WI38 (cell line): ENCODE results near the gene SLCO2A1.

Experiments used
- H3K4me3 ChIP-seq: 2 replicates; pipeline ENCODE4 v1.5.1; 2011; ENCODE audit warnings: low read depth, mild to moderate bottlenecking, control low read depth, low read length
- TF ChIP-seq, protein P1 (sequence below): IDR thresholded peaks from 2 replicates; pipeline ENCODE4 v1.5.1; 2012; ENCODE audit warnings: low read depth, mild to moderate bottlenecking, control low read depth, low read length

Gene SLCO2A1

DNA sequence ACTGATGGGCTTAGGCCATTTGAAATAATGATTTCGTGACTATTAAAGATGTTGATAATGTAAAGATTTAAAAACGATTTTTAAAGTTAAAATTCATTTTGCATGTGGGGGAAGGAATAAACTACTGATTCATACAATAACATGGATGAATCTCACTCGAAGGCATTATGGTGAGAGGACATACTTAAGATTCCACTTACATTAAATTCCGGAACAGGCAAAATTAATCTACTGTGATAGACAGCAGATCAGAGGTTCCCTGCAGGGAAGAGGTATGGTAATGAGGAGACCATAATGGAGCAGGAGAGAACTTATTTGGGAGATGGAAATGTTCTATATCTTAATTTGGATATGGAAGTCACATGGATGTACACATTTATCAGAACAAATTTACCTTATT, 105.7 kb downstream of the SLCO2A1 start:
- TF ChIP-seq, protein P1, sequence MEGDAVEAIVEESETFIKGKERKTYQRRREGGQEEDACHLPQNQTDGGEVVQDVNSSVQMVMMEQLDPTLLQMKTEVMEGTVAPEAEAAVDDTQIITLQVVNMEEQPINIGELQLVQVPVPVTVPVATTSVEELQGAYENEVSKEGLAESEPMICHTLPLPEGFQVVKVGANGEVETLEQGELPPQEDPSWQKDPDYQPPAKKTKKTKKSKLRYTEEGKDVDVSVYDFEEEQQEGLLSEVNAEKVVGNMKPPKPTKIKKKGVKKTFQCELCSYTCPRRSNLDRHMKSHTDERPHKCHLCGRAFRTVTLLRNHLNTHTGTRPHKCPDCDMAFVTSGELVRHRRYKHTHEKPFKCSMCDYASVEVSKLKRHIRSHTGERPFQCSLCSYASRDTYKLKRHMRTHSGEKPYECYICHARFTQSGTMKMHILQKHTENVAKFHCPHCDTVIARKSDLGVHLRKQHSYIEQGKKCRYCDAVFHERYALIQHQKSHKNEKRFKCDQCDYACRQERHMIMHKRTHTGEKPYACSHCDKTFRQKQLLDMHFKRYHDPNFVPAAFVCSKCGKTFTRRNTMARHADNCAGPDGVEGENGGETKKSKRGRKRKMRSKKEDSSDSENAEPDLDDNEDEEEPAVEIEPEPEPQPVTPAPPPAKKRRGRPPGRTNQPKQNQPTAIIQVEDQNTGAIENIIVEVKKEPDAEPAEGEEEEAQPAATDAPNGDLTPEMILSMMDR = no peak
- H3K4me3 ChIP-seq = no peak overlapping the region

DNA sequence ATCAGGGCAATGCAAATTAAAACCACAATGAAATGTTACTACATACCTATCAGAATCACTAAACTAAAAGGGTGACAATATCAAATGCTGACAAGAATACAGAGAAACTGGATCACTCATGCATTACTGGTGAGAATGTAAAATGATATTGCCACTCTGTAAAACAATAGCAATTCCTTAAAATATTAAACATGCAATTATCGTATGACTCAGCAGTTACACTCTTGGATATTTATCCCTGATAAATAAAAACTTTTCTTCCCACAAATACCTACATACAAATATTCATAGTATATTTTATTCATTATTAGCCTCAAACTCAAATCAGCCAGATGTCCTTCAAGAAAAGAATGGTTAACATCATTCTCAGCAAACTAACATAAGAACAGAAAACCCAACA, 108.1 kb downstream of the SLCO2A1 start:
- no peak overlapping the region for H3K4me3 ChIP-seq
- TF ChIP-seq, protein P1 = no peak

DNA sequence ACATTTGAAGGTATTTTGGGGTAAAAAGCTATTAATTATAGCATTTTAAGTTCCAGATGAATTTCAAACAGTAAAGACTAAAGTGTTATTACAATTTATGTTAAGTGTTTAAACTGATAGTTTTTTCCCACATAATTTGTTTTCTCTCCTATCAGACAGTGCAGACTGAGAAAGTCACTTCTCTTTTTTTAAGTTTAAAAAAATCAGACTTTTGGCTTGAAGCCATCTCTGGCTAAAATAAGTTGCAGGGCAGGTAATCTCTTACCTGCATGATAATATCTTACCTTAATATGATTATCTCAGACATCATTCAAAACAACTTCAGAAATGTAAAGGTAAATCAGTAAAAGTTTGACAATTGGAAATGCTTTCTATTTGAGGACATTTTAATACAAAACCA, 112.6 kb downstream of the SLCO2A1 start:
- TF ChIP-seq, protein P1 = no peak
- H3K4me3 ChIP-seq = no peak overlapping the region

- TF ChIP-seq, protein P1 = no peak
- no peak overlapping the region for H3K4me3 ChIP-seq
Observed at GRCh38 chr3:133915685-133916658, 113.8 kb downstream of the SLCO2A1 start.

DNA sequence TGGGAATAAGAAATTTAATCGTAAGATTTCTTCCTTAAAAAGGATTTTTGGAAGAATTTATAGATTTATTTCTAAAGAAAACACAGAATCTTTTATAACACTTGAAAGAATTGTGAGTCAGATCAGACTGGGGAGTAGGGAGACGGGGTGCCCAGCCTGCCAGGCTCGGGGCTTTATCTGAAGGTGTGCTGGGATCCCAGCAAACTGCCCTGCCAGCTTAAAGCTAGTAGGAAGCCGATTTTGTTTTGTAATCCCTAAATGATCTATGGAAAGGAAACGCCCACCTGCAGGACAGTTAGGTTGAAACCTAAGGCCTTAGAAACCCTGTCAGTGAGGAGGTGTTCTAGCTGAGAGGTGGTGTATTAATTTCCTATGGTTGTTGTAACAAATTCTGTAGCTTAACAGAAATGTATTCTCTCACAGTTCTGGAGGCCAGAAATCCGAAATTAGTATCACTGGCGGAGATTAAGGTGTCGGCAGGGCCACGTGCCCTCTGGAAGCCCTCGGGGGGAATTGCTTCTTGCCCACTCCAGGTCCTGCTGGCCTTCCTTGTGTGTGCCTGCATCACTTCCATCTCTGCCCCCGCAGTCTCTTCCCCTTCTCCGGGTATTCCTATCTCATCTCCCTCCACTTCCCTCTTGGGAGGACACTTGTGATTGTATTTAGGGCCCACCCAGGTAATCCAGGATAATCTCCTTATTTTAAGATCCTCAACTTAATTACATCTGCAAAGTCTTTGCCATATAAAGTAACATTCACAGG, 114.7 kb downstream of the SLCO2A1 start:
- TF ChIP-seq, protein P1 = no peak
- H3K4me3 ChIP-seq = no peak overlapping the region

DNA sequence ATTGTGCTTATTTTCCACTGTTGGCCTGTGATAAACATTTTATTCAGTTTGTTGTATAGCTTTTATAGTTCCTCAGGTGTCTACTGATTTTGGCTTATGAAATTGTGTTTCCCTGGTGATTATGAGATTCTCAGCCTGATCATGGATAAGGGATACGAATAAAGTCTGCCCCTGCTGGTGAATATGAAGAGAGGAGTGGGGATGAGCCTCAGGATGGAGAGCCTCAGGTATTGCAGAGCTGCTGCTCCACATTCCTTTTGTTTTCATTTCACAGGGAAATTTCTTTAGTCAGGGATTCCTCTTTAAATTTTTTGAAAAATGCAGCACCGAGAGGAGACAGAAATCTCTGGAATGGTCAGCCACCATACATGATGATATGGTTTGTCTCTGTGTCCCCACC, 119.3 kb downstream of the SLCO2A1 start:
- TF ChIP-seq, protein P1 = no peak

DNA sequence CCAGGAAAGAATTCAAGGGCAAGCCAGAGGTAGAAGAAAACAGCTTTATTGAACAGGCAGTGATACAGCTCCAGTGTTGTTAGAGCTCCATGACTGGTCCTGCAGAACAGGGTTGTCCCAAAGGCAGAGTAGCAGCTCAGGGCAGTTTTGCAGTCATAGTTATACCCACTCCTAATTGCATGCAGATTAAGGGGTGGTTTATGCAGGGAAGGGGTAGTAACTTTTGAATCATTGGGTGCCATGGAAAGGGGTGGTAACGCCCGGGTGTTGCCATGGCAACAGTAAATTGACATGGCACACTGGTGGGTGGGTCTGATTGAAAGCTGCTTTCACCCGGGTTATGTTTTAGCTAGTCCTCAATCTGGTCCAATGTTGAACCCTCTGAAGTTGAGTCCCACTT, 124.3 kb downstream of the SLCO2A1 start:
- H3K4me3 ChIP-seq = no peak overlapping the region
- TF ChIP-seq, protein P1 = no peak

More for the DNA sequence above, 119.3 kb downstream of the SLCO2A1 start:
- no peak overlapping the region for H3K4me3 ChIP-seq
